ENCODE results near the gene CCDC83.
"Not testable (repeated sequence)": the region's sequence is repeated elsewhere in the genome, so short reads cannot be mapped to it uniquely, and the experiment has no call there.

The CCDC83 gene

GRCh38 chr11:85946221-85946620 lies 91.0 kb downstream of the CCDC83 start:
- no peak for DNase-seq

- peak; percentile 58 for DNase-seq
Observed at GRCh38 chr11:85947431-85948272, 92.5 kb downstream of the CCDC83 start.

- DNase-seq: no peak
Observed at GRCh38 chr11:85948884-85949283, 93.7 kb downstream of the CCDC83 start.

- DNase-seq: no peak
Observed at GRCh38 chr11:85949798-85950197, 94.6 kb downstream of the CCDC83 start.

- DNase-seq: no peak
Observed at GRCh38 chr11:85950317-85951048, 95.3 kb downstream of the CCDC83 start.

- no peak for DNase-seq
Observed at GRCh38 chr11:85951049-85951405, 95.8 kb downstream of the CCDC83 start.

- no peak for DNase-seq
Observed at GRCh38 chr11:85951428-85952107, 96.4 kb downstream of the CCDC83 start.

GRCh38 chr11:85952108-85952485 lies 96.9 kb downstream of the CCDC83 start:
- not testable (repeated sequence) for DNase-seq

- no peak for DNase-seq
Observed at GRCh38 chr11:85953491-85954143, 98.4 kb downstream of the CCDC83 start.

- DNase-seq: peak; percentile 48
Observed at GRCh38 chr11:85955531-85955930, 100.3 kb downstream of the CCDC83 start.

- DNase-seq: no peak
Observed at GRCh38 chr11:85960678-85961077, 105.5 kb downstream of the CCDC83 start.

GRCh38 chr11:85961130-85961529 lies 105.9 kb downstream of the CCDC83 start:
- DNase-seq: no peak

- DNase-seq: peak; percentile 57
Observed at GRCh38 chr11:85961930-85962363, 106.8 kb downstream of the CCDC83 start.

- DNase-seq: no peak
Observed at GRCh38 chr11:85965202-85965601, 110.0 kb downstream of the CCDC83 start.

- DNase-seq: no peak
Observed at GRCh38 chr11:85967457-85967856, 112.3 kb downstream of the CCDC83 start.
